Common myeloid progenitor, CD34-positive (primary cell): Measurements from ENCODE around the gene UPF2.

ENCODE experiments used
- CTCF ChIA-PET: fragments of 350-600 bp; sonication (Branson Sonifier 250); formaldehyde crosslinking; loops from one replicate; lab custom pipeline; 2021; ENCODE audit warnings: antibody characterized with exemption; lab: Charles Lee
- POLR2A ChIA-PET: fragments of 350-600 bp; sonication (Branson Sonifier 250); formaldehyde crosslinking; loops from one replicate; lab custom pipeline; 2021; ENCODE audit warnings: antibody characterized with exemption; lab: Charles Lee
- DNase-seq, 3 donors: peaks; one replicate each; pipeline versions ENCODE4 v3.0.0 to v3.0.0-alpha.2; 2013
- H3K27ac ChIP-seq, 2 experiments: 1 replicate in 1 of 2; 2 replicates in 1 of 2; pipeline ENCODE4 v1.7.0; 2013; ENCODE audit warnings: inconsistent platforms in 2 of 2, low read length in 2 of 2, mild to moderate bottlenecking in 2 of 2, low read depth in 1 of 2, moderate library complexity in 1 of 2; ENCODE audit not compliant: severe bottlenecking in 2 of 2, insufficient read depth in 1 of 2, poor library complexity in 1 of 2
- H3K27me3 ChIP-seq, 5 experiments: replicated peaks in 2 of 5; 1 replicate in 3 of 5; 2 replicates in 2 of 5; pipeline versions ENCODE4 v1.6.1 to v1.7.0; 2013; ENCODE audit warnings: low read length in 4 of 5, mild to moderate bottlenecking in 2 of 5, moderate library complexity in 2 of 5, inconsistent platforms in 1 of 5; ENCODE audit not compliant: insufficient read depth in 5 of 5, control insufficient read depth in 4 of 5
- H3K36me3 ChIP-seq, 4 experiments: 1 replicate in 2 of 4; 2 replicates in 2 of 4; pipeline versions ENCODE4 v1.6.1 to v1.7.0; 2013; ENCODE audit warnings: low read length in 3 of 4, control low read depth in 1 of 4, mild to moderate bottlenecking in 1 of 4; ENCODE audit not compliant: control insufficient read depth in 4 of 4, insufficient read depth in 4 of 4
- H3K4me1 ChIP-seq, 4 experiments: 1 replicate in 3 of 4; 2 replicates in 1 of 4; pipeline versions ENCODE4 v1.6.1 to v1.7.1; 2013; ENCODE audit warnings: low read length in 3 of 4, mild to moderate bottlenecking in 3 of 4, control low read depth in 1 of 4, inconsistent platforms in 1 of 4, moderate library complexity in 1 of 4; ENCODE audit not compliant: control insufficient read depth in 4 of 4, insufficient read depth in 4 of 4; ENCODE audit errors: control extremely low read depth in 1 of 4
- H3K4me3 ChIP-seq, 7 experiments: 1 replicate in 4 of 7; 2 replicates in 3 of 7; pipeline versions ENCODE4 v1.5.1 to v1.7.0; 2013; ENCODE audit warnings: mild to moderate bottlenecking in 7 of 7, low read length in 6 of 7, moderate library complexity in 6 of 7, inconsistent platforms in 2 of 7, low read depth in 2 of 7, control low read depth in 1 of 7; ENCODE audit not compliant: insufficient read depth in 4 of 7, control insufficient read depth in 1 of 7; ENCODE audit errors: extremely low read depth in 1 of 7
- H3K9me3 ChIP-seq, 5 experiments: 1 replicate in 4 of 5; 2 replicates in 1 of 5; pipeline versions ENCODE4 v1.6.1 to v1.7.1; 2013; ENCODE audit warnings: low read length in 4 of 5, mild to moderate bottlenecking in 2 of 5, inconsistent platforms in 1 of 5, low read depth in 1 of 5, moderate library complexity in 1 of 5; ENCODE audit not compliant: control insufficient read depth in 4 of 5, insufficient read depth in 2 of 5; ENCODE audit errors: control extremely low read depth in 1 of 5
- WGBS: methylation state at CpG from one replicate; pipeline ENCODE4 v1.1.5; 2013; ENCODE audit not compliant: insufficient coverage; 5-methylcytosine and 5-hydroxymethylcytosine counted together

The UPF2 gene

DNA sequence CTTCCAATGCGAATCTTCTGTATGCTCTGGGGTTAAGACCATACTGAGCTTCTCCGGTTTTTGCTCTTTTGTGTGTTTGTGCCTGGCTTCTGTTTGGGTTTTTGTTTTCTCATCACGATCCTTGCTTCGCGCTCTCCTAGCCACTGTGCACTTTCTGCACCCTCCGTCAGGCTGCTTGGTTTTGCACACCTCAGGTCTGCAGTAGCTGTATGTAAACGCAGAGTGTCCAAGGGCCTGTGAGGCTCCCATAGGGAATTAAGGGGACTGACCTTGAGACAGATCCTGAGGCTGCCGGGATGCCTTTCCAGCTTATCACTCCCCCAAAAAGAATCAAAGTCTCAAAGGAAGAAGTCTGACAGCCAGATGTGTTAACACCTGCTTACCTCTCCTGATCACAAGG, 124.2 kb downstream of the UPF2 start:
- no peak overlapping the region for H3K4me3 ChIP-seq
- no peaks in the 10 kb centered on the region for H3K9me3 ChIP-seq
- no peaks in the 10 kb centered on the region for H3K27me3 ChIP-seq
- DNase-seq = no peak
- H3K27ac ChIP-seq = no peak overlapping the region
- 100% methylated on average over 8 of the region's 8 CpGs for WGBS
- ChIA-PET POLR2A (no interaction called here), CTCF (interaction anchor here (1.1 kb wide), 1 partner anchor 12 kb away, joined by 5 read pairs; no protein-coding TSS in a partner anchor)
- H3K36me3 ChIP-seq = peaks cover 11 to 31% (median 21%) of the 10 kb centered on the region in 4 experiments
- H3K4me1 ChIP-seq = peaks cover 4 to 17% (median 12%) of the 10 kb centered on the region in 4 experiments

DNA sequence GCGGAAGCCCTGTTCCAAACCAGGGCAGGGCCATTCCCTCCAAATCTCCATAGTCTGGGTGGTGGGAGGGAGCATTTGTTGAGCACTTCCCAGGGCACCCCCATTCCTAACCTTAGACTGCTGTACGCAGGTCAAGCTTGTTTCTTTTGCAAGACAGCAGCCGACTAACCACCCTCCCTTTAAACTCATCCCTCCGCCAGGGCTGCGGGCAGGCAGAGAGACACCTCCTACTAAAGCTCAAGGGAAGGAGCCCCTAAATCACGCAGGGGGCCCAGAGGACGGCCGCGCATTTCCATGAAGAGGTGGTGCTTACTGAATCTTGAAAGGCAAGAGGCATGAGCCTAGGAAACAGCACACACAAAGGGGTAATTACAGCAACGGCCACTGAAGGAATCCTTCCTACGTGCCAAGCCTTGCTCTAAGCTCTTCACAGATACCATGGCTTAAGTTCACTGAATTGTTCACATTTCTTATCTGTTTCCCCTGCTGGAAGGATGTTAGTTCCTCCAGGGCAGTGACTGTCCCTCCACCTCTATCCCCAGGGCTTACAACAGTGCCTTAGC, 129.4 kb downstream of the UPF2 start:
- Histone ChIP-seq H3K9me3 (no peaks in the 10 kb centered on the region), H3K4me1 (no peaks in the 10 kb centered on the region), H3K27ac (no peak overlapping the region), H3K27me3 (no peaks in the 10 kb centered on the region), H3K36me3 (no peaks in the 10 kb centered on the region), H3K4me3 (no peak overlapping the region)
- POLR2A ChIA-PET = interaction anchor here (0.6 kb wide), 1 partner anchor 11 kb away, joined by 3 read pairs; no protein-coding TSS in a partner anchor
- 88% methylated on average over 9 of the region's 11 CpGs for WGBS
- DNase-seq = peak in 1 of 3 donors; percentile 18
- CTCF ChIA-PET = interaction anchor here (0.7 kb wide), 1 partner anchor 44 kb away, joined by 3 read pairs; no protein-coding TSS in a partner anchor

DNA sequence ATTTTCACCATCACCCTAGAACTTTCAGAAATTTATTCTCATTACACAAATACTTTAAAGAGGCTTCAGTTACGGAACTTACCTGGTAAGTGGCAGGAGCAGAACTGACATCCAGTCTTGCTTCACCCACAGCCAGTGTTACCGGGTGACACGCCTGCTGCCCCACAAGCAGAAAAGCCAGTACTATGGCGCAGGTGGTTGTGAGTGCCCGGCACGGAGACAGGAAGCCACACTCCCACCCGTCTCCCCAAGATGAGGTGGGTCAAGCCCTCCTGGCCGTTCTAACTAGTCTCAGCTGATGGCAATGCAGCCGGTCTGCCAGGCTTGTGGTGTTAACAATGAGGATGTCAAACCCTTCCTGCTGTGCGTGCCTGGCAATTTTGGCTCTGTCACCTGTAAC, 132.5 kb downstream of the UPF2 start:
- Histone ChIP-seq H3K4me1 (no peaks in the 10 kb centered on the region), H3K36me3 (no peaks in the 10 kb centered on the region), H3K27me3 (no peaks in the 10 kb centered on the region), H3K9me3 (no peaks in the 10 kb centered on the region), H3K27ac (no peak overlapping the region), H3K4me3 (no peak overlapping the region)
- ChIA-PET CTCF (no interaction called here), POLR2A (no interaction called here)
- DNase-seq = no peak
- WGBS = 93% methylated on average over 7 of the region's 10 CpGs

DNA sequence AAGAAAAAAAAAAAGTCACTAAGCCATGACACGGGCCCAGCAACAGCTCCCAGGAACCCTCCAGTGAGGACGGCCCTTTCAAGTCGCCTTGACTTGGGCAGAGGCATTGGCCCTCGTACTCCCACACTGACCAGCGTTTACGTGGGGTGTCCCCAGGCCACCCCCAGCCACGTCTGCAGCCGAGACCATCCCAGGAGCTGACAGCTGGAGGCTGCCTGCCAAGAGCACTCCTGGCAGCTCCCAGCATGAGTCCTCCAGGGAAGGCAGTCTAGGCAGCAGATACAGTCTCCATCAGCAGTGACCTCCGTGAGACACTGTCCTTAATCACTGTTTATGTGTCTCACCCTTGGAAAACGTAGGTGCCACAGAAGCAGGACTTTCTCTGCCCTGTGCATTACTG, 133.0 kb downstream of the UPF2 start:
- ChIA-PET POLR2A (no interaction called here), CTCF (no interaction called here)
- H3K27me3 ChIP-seq = no peaks in the 10 kb centered on the region
- no peak overlapping the region for H3K4me3 ChIP-seq
- WGBS = 97% methylated on average over 10 of the region's 10 CpGs
- no peaks in the 10 kb centered on the region for H3K36me3 ChIP-seq
- DNase-seq = no peak
- no peaks in the 10 kb centered on the region for H3K9me3 ChIP-seq
- no peak overlapping the region for H3K27ac ChIP-seq
- no peaks in the 10 kb centered on the region for H3K4me1 ChIP-seq

DNA sequence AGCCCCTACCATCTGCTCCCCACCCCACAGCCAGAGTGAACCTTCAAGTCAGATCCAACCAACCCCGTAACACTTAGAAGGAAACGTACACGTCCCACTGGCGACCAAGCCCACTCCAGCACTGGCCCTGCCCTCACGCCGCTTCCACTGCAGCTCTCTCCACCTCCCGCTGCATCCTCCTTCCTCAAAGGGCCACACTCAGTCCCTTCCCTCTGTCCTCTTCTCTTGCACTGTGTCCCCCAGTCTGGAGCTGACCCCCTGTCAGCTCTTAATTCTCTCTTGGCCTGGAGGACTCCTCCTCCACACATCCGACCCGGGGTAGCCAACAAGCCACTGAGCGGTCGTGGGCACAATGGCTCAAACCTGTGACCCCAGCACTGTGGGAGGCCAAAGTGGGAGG, 133.6 kb downstream of the UPF2 start:
- Histone ChIP-seq H3K9me3 (no peaks in the 10 kb centered on the region), H3K36me3 (no peaks in the 10 kb centered on the region), H3K4me3 (no peak overlapping the region), H3K27ac (no peak overlapping the region), H3K27me3 (no peaks in the 10 kb centered on the region), H3K4me1 (no peaks in the 10 kb centered on the region)
- ChIA-PET CTCF (no interaction called here), POLR2A (no interaction called here)
- DNase-seq = no peak
- WGBS = 98% methylated on average over 7 of the region's 11 CpGs

DNA sequence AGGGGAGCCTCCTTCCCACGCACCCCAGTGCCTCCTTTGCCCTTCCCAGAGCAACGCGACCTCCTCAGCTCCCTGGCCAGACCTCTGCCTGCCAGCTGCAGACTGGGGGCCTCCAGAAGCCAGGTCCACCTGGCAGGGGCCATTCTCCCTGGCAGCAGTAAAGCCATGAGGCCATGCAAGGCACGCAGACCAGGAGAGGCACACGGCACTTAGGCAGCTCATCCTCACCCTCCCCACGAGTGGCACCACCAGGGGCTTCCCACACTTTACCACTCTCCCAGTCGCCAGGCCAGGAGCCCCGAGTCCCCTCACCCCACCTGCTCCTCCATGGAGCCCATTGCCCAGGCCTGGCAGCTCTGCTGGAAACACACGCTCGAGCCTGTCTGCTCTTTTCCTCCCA, 134.1 kb downstream of the UPF2 start:
- Histone ChIP-seq H3K27ac (no peak overlapping the region), H3K4me1 (no peaks in the 10 kb centered on the region), H3K27me3 (no peaks in the 10 kb centered on the region), H3K4me3 (no peak overlapping the region), H3K9me3 (no peaks in the 10 kb centered on the region), H3K36me3 (no peaks in the 10 kb centered on the region)
- DNase-seq = no peak
- 99% methylated on average over 8 of the region's 10 CpGs for WGBS
- ChIA-PET POLR2A (no interaction called here), CTCF (interaction anchor here (0.6 kb wide), 1 partner anchor 713 kb away, joined by 3 read pairs; no protein-coding TSS in a partner anchor)

DNA sequence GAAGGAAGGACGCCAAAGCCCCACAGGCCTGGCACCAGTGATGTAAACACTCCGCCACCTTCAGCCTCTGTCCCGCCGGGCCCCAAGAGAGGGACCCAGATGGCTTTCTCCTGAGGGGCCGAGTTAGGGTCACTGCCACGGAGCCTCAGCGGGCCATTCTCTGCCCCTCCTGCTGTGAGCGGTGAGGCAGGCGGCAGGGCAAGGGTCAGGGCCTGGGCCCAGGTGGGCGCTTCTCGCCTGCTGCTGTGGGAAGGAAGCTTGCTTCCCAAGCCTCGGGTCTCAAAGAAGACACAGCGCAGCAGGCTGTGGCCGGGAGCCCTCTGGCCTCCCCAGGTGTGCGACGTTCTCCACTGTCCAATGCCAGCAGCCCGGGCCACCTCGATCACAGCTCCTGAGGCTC, 134.7 kb downstream of the UPF2 start:
- DNase-seq = no peak
- ChIA-PET POLR2A (no interaction called here), CTCF (interaction anchor here (0.6 kb wide), 1 partner anchor 712 kb away, joined by 3 read pairs; no protein-coding TSS in a partner anchor)
- Histone ChIP-seq H3K36me3 (no peaks in the 10 kb centered on the region), H3K27me3 (no peaks in the 10 kb centered on the region), H3K4me3 (no peak overlapping the region), H3K9me3 (no peaks in the 10 kb centered on the region), H3K4me1 (no peaks in the 10 kb centered on the region), H3K27ac (no peak overlapping the region)
- 91% methylated on average over 10 of the region's 18 CpGs for WGBS
